HuH-7.5 (cell line): ENCODE data around the gene TEX12.
"Not testable (repeated sequence)": the region's sequence is repeated elsewhere in the genome, so short reads cannot be mapped to it uniquely, and the experiment has no call there.

ENCODE experiments used
- DNase-seq: peaks from one replicate; pipeline ENCODE4 v3.0.0; 2011; ENCODE audit warnings: low spot score

Gene TEX12

DNA sequence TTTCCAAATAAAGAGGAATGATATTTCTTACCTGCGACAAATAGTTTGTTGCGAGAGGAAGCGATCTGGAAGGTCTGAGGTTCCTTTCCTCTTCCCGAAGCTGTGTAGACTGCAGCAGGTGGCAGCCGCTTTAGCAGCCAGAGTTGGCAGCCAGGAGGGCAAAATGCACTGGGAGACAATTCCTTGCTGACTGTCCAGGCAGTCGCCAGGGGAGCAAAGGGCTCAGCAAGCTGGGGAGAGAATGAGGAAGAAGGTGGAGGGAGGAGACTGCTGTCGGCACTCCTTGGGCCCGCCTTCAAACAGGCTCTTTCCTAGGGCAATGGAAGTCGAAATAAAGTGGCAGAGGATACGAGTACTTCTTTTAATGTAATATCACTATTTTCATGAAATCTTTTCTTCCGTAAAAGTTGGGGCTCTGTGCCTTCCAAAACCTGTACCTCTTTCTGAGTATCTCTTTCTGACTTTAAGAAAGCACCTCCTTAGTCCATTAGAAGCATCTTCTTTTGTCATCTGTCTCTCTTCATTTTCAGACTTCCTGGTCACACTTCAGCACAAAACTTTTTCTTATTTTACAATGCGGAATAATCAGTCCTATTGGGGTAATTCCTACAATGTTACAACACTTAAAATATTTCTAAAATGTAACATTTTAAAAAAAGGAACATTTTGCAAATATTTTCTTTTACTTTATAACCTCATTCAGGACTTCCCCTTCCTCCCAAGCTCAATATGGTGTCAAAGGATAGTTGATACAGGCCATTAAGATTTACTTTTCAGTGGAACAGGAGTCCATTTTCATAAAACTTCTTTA, 3.1 kb upstream of the TEX12 start, which contains the start of gene IL18:
TSS of gene IL18 (minus strand) at position 220 of the 811 bp plus-strand sequence. CDS start 9,041 bp downstream, outside the sequence.
- no peak for DNase-seq

DNA sequence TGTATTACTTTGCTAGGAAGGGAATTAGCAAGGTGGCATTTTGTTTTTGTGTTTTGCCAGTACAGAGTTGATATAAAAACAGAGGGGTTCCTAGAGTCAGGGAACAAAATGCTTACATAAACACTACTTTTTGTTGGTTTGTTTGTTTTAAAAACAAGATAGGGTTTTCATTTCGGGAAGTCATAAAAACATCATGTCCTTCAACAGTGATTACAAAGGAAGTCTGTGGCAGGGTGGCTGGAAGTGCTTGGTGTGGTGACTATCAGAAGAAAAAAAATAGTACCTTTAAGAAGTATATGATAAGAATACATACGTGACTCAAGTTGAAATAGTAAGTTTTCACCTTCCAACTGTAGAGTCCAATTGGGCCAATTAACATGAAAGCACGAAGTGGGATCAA, 2.1 kb upstream of the TEX12 start:
- no peak for DNase-seq

DNA sequence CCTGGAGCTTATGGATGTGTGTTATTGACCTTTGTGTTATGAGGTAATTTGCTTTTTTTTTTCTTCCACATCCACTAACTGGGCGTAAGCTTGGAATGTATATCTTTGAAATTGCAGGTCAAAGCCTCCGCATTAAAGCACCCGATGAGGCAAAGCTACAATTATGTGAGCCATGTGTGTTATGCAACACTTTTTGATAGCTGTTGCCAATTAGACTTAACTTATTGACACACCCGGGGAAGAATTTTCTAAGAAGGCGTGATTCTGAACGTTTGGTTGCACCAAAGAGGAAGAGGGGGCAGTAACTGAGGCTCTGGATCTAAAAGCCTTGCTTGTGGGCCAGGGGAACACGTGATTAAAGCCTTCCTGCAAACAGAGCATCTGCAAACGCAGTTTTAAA, 610 bp upstream of the TEX12 start:
- peak; percentile 46 for DNase-seq

DNA sequence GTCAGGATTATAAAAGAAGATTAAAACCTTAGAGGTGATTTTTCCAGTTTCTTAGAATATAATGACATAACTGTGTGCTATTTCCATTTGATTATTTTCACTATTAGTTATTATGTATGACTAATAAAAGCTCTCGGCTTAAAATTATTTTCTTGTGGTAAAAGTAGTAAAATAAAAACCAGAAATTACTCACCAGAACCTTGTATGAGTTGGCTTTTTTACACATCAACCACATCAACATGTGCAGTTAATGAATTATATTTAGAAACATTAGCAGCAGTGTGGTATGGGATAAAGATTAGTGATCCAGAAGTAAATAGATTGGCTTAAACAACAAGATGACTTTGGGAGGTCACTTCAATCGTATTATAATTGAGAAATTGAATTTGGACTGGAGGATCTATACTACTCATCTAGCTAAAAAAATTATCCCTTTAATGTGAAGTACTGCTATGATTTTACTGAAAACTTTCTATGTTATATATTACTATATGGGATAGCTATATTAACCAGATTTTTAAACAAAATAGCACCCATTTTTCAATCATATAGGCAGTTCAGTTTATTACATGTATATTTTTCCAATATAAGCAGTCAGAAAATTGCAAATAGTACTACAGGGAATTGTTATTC, 5.3 kb downstream of the TEX12 start:
- no peak for DNase-seq

DNA sequence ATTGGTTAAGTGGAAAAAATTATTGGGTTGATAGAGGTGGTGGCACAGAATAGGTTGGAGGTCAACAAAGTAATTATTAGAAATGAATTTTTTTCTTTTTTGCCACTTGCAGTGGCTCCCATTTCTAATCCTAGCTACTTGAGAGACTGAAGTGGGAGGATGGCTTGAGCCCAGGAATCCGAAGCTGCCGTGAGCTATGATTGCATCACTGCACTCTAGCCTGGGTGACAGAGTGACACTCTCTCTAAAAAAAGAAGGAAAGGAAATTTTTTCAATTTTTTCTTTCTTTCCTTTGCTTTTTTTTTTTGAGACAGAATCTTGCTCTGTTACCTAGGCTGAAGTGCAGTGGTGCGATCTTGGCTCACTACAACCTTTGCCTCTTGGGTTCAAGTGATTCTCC, 6.0 kb downstream of the TEX12 start:
- no peak for DNase-seq

DNA sequence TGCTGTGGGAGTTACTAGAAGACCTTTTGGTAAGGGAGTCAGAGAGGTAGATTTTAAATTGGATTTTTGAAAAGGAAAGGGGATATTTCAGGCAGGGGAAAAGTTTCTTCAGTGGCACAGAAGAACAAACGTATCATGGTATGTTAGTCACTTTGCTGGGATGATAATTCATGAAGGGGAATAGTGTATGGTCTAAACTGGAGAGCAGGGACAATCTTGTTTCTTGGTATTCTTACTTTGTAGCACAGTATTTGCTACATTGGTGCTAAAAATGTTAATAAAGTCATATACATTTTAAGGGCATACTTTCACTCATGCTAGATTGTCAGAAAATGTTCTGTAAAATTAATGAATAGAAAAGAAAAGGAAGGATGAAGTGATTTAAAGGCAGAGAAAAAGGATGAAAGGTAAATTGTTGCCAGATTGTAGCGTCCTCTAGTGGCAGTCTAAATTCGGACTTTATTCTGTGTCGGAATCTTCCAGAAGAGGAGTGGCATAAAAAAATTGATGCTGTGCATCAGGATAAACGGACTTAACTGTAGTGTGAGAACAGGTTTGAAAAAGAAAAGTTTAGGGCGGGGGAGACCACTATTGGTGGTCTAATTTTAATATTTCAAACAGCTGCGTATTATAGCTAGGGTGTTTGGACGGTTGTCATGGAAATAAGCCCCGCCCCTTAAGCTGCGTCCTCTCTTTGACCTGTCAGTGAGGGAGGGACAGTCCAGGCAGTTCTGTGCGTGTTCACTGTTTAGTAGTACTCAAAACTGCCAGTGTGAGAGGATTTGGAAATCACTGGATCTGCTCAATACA, 7.8 kb downstream of the TEX12 start, which contains the start of gene BCO2:
TSS of gene BCO2 (plus strand) at position 724 of the 810 bp plus-strand sequence. CDS start 90 bp downstream, outside the sequence.
- no peak for DNase-seq

DNA sequence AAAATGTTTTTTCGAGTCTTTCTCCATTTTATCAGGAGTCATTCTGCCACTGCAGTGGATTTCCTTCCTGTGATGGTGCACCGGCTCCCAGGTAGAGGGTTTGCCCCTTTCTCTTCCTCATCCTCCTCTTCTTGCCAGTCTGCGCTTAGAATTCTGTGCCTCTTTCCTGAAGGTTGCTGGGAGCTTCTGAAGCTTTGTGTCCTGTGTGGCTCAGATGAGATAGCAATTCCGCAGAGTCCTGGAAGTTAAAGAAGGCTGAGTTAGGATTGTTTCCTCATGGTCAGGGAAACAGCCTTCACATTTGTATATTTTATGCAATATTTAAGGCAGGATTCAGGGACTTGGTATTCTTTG, 8.4 kb downstream of the TEX12 start:
- no peak for DNase-seq

DNA sequence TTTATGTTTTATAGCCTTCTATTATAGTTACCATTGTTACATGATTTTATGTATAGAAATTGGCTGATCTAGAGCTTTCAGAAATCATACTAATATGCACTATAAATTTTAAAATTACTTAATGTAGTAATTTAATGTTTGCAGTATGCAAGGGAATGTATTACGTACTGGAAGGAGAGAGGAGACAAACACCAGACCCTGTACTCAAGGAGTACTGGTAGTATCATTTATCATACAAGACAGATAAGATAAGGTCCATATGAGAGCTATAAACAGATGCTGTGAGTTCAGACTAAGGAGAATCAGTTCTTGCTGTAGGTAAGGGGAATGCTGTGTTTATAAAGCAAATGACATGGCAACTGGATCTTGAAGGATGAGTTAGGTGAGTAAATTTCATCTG, 8.9 kb downstream of the TEX12 start:
- DNase-seq = no peak

DNA sequence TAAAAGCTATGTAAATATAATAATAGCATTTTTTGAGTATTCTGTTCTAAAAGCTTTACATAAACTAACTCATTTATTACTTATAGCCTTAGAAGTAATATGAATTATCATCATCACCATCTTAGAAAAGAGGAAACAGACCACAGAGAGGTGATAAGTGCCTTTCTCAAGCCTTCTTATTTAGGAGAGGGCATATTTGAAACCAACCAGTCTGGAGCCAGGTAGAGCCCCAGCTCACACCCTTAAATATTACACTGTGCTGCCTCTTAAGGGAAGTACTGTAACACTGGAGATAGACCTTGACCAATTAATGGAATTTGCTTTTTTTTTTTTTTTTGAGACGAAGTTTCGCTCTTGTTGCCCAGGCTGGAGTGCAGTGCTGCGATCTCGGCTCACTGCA, 10.4 kb downstream of the TEX12 start:
- DNase-seq = no peak

DNA sequence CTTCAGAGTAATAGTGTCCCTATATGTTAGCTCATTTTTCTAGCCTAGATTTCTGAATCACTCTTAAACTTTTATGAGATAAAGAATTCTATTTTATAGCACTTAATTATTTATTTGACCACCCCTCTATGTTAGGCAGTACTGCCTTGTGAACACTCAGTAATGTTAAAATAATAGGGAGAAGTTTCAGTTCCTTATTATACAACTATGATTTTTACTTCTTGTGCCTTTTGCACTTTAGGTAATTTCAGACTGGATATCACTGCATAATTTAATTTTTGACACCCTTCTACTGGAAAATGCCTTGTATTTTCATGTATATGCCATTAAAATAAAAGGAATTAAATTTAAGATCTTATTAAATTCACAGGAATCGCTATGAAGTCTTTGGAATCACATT, 11.3 kb downstream of the TEX12 start:
- no peak for DNase-seq

DNA sequence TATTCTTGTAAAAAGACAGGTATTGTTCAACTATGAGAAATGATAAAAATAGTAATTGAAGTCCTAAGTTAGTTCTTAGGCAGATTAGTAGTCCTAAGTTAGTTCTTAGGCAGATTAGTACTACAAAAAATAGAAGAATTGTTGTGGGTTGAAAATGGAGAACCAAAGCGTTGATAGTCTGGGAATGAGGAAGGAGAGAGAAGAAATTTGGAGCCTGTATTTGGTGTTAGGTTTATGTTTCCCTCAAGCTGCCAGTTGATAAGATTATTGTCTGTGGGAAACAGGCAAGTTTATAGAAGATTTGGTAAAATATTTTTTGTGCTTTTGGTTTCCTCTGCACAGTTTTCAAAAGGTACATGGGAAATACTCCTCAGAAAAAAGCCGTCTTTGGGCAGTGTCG, 11.8 kb downstream of the TEX12 start:
- no peak for DNase-seq

DNA sequence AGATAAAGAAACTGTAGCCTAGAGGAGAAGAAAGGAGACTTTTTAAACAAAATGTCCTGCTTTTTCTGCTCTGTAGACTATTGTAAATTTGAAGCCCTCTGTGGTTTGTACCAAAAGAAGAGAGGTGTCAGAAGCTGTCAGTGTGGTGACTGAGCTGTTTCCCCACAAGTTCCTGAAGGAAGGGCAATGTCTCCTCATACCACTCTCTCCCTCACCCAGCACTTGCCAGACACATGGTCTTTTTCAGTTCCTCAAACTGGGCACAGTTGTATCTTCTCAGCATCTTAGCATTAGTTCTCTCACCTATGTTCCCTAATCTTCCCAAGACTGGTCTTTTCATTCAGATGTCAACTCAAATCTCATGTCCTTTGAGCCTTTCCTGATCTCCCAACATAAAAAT, 12.4 kb downstream of the TEX12 start:
- DNase-seq = no peak

DNA sequence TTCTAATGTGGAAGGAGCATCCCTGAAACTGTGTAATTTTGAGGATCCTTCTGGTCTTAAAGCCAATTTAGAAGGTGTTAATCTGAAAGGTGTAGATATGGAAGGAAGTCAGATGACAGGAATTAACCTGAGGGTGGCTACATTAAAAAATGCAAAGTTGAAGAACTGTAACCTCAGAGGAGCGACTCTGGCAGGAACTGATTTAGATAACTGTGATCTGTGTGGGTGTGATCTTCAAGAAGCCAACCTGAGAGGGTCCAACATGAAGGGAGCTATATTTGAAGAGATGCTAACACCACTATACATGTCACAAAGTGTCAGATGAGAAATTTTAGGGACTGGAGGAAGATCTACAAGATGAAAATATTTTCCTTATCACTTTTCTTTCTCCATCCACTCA, 15.7 kb downstream of the TEX12 start:
- DNase-seq = no peak

DNA sequence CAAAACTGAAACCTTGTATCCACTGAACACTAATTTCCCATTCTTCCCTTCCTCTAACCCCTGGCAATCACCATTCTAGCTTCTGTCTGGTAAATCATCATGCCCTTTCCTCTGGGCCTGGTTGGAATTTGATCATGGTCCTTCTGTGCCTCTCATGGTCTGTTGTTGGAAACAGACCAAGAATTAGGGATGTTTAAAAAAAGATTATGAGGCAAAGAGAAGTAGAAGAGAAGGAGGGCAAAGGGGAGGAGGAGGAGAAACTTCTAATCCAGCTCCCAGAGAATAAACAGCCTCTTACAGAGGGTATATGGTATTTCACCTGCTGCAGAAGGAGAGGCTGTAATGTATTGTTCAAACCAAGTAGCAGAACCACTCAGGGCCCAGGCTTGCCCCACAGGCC, 18.7 kb downstream of the TEX12 start:
- DNase-seq = no peak

DNA sequence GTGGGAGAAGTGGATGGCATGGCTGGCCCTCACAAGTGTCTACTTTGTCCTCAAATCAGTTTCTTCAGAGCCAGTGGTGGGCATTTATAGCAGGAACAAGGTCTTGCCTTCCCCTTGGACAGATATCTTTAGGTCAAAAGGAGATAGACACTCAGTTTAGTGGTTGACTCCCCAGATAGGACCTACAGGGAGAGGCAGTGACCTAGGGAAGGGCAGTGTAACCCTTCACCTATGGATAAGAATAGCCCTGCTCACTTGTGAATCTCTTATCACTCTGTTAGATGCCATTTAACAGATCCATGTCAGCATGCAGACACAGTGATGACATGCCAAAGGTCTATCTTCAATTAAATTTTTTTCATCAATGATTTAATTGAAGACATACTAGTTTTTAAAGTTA, 19.1 kb downstream of the TEX12 start:
- no peak for DNase-seq

DNA sequence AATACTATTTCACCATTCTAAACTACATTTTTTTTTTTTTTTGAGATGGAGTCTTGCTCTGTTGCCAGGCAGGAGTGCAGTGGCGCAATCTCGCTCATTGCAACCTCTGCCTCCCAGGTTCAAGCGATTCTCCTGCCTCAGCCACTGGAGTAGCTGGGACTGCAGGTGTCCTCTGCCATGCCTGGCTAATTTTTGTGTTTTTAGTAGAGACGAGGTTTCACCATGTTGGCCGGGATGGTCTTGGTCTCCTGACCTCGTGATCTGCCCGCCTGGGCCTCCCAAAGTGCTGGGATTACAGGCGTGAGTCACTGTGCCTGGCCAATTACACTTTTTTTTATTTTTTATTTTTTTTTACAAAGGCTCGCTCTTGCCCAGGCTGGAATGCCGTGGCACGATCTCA, 27.9 kb downstream of the TEX12 start:
- DNase-seq = not testable (repeated sequence)

DNA sequence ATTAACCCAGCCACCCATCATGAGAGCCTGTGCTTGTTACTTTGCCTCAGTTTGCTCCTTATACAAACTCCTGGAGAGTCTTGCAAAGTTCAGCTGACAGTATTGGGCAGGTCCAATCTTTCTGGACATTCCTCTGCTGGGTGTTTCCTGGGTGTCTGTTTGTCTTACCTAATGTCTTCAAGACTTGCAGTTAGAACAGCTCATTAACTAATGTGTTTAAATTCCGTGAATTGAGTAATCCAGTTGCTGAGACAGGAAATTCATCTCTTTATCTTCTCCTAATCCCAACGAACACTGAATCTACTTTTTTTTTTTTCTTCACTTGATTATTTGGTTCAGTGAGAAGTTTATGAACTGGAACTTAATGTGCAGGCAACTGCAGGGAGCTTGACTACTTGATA, 28.8 kb downstream of the TEX12 start:
- DNase-seq = no peak

DNA sequence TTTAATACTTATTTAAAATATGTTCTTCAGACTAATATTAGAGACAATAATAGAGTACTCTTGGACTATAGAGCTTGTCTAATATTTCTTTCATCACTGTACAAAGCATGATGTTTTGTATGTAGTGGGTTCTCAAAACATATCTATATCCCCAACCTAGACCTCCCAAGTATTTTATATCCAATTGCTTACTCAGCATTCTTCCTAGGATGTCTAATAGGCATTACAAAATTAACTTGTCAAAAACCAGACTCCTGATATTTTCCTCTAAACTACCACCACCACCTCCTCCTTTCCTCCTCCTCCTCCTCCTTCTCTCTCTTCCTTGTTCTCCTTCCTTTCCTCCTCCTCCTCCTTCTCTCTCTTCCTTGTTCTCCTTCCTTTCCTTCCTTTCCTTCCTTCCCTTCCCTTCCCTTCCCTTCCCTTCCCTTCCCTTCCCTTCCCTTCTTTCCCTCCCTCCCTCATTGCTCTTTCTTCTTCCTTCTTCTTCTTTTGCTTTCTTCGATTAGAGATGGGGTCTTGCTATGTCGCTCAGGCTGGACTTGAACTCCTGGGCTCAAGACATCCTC, 29.4 kb downstream of the TEX12 start:
- no peak for DNase-seq

DNA sequence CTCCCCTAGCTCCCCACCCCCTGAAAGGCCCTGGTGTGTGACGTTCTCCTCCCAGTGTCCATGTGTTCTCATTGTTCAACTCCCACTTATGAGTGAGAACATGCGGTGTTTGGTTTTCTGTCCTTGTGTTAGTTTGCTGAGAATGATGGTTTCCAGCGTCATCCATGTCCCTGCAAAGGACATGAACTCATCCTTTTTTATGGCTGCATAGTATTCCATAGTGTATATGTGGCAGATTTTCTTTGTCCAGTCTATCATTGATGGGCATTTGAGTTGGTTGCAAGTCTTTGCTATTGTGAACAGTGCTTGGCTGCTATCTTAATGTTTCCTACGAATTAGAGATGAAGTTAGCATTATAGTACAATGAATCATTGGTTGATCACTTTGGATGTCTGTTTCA, 31.9 kb downstream of the TEX12 start:
- DNase-seq = not testable (repeated sequence)

DNA sequence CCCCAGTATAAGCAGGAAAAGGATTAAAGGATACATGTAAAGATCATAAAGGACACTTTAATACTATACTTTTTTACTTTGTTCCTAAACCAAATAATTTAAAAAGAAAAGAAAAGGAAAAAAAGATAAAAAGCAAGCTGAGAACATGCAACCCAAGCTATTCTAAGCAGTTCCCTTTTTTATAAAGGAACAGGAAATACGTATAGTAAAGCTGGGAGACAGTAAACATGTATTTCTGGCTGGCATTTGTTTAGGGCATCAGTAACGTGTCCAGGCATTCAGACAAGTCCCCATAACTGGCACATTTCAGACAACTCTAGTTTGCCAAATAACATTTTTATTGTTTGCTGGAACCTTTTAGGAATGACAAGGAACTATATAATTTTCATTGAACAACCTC, 33.1 kb downstream of the TEX12 start:
- no peak for DNase-seq

DNA sequence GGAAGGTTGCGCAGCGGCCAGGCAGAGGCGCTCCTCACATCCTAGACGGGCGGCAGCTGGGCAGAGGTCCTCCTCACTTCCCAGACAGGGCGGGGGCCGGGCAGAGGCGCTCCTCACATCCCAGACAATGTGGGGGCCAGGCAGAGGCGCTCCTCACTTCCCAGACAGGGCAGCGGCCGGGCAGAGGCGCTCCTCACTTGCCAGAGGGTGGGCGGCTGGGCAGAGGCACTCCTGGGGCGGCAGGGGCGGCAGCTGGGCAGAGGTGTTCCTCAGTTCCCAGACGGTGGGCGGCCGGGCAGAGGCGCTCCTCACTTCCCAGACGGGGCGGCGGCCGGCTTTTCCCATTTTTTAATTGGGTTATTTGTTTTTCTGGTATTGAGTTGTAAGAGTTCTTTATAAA, 38.9 kb downstream of the TEX12 start:
- no peak for DNase-seq

DNA sequence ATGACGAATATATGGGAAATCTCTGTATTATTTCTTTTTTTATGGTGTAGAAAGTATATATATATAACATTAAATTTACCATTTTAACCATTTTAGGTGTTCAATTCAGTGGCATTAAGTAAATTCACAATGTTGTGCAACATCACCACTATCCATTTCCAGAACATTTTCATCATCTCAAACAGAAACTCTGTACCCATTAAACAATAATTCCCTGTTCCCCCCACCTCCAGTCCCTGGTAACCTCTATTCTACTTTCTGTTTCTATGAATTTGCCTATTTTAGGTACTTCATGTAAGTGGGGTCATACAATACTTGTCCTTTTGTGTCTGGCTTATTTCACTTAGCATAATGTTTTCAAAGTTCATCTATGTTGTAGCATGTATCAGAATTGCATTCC, 43.7 kb downstream of the TEX12 start:
- DNase-seq = no peak

DNA sequence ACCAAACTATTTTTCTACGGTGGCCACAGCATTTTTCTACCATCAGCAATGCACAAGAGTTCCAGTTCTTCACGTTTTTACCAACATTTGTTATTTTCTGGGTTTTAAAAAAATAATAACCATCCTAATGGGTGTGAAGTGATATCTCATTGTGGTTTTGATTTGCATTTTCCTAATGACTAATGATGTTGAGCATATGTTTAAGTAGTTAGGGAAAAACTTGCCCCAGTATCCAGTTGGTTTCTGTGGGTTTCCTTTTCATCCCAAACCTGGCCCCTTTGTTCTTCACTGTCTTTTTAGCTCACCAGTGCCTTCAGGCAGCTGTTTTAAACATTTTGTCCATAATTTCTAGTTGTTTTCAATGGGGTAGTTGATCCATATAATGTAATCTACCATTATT, 44.4 kb downstream of the TEX12 start:
- no peak for DNase-seq
